GM13977 (cell line): ENCODE data around the gene BCAP29.
"Not testable (repeated sequence)": the region's sequence is repeated elsewhere in the genome, so short reads cannot be mapped to it uniquely, and the experiment has no call there.

Experiments used
- DNase-seq: peaks from one replicate; pipeline ENCODE4 v3.0.0; 2012; ENCODE audit warnings: low spot score
- in situ Hi-C: fragments of 300-500 bp; cut with MboI; formaldehyde crosslinking; loops from one replicate; pipeline ENCODE4 v1.12.0; 2022; ENCODE audit warnings: low sequenced_read_pairs, low pct_unique_long_range_greater_than_20kb, mixed read lengths, inconsistent platforms; ENCODE audit not compliant: unreplicated experiment
- TF ChIP-seq, protein P1 (sequence below): IDR thresholded peaks from 2 replicates; pipeline ENCODE4 v1.5.1; 2012; ENCODE audit warnings: mild to moderate bottlenecking, control low read depth; ENCODE audit not compliant: insufficient read depth; ENCODE audit errors: extremely low read depth, missing control alignments

The BCAP29 gene, protein sequence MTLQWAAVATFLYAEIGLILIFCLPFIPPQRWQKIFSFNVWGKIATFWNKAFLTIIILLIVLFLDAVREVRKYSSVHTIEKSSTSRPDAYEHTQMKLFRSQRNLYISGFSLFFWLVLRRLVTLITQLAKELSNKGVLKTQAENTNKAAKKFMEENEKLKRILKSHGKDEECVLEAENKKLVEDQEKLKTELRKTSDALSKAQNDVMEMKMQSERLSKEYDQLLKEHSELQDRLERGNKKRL

DNA sequence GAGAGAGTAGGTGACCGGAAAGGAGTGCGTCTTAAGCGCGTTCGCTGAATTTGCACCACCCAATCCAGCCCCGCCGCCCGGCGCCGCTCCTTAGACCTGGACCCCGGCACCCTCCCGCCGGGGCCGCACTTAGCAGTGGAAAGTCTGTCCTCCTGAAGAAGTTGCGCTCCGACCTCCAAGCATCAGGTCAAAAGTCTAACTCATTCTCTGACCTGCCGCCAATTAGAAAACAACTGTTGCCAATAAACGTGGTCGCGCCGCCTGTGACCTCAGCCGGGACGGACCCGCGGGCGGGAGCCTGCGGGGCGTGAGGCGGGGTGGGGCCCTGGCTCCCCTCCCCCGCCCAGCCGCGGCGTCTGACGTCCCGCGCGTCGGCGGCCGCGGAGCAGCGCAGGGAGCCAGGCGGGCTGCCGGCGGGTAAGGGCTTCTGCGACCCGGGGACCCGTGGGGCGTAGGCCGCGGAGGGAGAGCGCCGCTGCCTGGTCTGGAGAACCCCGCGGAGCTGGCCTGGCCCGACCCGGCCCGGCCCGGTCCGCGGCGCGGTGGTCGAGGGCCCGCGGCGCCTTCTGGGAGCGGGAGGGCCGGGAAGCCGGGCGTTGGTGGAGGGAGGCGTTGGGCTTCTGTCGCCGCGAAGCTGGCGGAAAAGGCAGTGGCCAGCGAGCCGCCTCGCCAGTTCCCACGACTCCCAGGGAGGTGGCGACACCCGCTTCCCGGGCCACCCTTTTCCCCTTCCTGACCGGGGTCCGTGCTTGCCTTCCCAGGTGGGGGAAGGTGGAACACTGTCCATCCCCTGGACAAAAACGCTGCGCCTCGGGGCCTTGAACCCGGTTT is at the start of gene BCAP29:
Gene BCAP29, plus strand, starts transcription at position 362 of the 831 bp plus-strand sequence. CDS start 527 bp downstream, outside the sequence.
- in situ Hi-C loops = no loop called here
- TF ChIP-seq, protein P1, sequence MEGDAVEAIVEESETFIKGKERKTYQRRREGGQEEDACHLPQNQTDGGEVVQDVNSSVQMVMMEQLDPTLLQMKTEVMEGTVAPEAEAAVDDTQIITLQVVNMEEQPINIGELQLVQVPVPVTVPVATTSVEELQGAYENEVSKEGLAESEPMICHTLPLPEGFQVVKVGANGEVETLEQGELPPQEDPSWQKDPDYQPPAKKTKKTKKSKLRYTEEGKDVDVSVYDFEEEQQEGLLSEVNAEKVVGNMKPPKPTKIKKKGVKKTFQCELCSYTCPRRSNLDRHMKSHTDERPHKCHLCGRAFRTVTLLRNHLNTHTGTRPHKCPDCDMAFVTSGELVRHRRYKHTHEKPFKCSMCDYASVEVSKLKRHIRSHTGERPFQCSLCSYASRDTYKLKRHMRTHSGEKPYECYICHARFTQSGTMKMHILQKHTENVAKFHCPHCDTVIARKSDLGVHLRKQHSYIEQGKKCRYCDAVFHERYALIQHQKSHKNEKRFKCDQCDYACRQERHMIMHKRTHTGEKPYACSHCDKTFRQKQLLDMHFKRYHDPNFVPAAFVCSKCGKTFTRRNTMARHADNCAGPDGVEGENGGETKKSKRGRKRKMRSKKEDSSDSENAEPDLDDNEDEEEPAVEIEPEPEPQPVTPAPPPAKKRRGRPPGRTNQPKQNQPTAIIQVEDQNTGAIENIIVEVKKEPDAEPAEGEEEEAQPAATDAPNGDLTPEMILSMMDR = peak; percentile 22
- DNase-seq = peak; percentile 87

DNA sequence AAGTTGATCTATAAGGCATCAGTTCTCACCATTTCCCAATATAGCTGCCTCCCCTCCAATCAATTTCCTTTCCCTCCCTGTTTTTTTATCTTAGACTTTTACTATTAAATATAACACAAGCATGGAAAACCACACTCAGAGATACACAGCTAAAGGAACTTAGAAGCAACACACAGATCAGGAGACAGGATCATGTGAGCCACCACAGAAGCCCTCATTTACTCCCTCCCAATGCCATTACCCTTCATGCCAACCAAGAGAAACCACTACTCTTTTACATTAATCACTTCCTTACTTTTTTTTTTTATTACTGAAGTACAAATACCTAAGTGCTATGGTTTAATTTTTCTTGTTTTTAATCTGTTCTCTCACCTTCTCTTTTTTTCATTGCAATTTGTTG is 49.3 kb upstream of the BCAP29 start:
- in situ Hi-C loops = no loop called here
- TF ChIP-seq, protein P1 = no peak
- DNase-seq = no peak

DNA sequence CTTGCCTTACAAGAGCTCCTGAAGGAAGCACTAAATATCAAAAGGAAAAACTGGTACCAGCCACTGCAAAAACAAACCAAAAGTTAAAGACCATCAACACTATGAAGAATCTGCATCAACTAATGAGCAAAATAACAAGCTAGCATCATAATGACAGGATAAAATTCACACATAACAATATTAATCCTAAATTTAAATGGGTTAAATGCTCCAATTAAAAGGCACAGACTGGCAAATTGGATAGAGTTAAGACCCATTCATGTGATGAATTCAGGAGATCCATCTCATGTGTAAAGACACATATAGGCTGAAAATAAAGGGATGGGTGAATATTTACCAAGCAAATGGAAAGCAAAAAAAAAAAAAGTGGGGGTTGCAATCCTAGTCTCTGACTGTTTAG is 45.9 kb upstream of the BCAP29 start:
- in situ Hi-C loops = no loop called here
- DNase-seq = no peak
- TF ChIP-seq, protein P1 = no peak

DNA sequence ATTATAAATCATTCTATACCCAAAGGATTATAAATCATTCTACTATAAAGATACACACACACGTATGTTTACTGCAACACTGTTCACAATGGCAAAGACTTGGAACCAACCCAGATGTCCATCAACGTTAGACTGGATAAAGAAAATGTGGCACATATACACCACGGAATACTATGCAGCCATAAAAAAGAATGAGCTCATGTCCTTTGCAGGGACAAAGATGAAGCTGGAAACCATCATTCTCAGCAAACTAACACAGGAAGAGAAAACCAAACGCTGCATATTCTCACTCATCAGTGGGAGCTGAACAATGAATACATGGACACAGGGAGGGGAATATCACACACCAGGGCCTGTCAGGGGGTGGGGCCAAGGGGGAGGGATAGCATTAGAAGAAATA is 42.8 kb upstream of the BCAP29 start:
- in situ Hi-C loops, DNase-seq: not testable (repeated sequence)

DNA sequence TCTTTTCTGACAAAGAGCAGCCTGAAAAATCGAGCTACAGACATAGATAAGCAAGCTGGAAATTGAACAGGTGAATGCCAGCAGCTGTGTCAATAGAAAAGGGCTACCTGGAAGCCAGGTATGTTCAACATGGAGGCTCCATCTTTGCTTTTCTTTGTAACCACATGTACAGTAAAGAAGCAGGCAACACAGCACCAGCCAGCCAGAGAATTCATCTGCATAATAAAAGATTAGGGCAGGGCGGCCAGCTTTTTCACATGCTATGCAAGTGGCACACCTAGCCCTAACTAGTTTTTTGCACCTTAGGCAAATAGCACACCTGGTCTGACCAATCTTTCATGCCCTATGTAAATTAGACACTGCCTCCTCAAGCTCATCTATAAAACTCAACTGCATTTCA is 42.0 kb upstream of the BCAP29 start:
- TF ChIP-seq, protein P1 = no peak
- no peak for DNase-seq
- in situ Hi-C loops = no loop called here

DNA sequence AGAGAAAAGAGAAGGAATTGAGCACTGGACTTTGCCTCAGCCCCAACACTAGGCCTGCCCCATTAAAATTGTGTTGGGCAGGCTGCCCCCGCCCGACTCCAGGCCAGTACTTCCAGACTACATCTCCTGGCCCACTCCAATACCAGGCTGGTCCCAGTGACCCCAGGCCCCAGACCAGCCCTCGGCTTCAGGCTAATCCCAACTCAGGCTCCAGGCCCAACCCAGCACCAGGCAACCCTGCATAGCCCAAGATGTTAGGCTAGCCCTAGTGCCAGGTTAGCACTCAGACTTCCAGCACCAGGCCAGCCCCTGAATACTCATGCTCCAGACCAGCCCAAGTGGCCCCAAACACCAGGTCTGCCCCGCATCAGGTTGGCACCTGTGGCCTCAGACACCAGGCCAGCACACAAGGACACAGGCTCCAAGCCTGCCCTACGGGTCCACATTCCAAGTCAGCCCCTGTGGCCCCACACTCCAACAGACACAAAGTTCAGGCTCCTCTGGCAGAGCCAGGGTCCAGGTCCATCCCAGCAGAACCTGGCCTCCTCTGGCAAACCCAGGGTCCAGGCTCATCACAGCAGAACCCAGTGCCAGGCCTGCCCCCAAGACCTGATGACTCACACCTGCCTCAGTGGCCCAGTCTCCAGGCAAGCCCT is 36.6 kb upstream of the BCAP29 start:
- TF ChIP-seq, protein P1 = no peak
- no peak for DNase-seq
- in situ Hi-C loops = no loop called here
